GM23338 (cell line): Measurements from ENCODE around the gene CIPC. TPM values are rescaled to one million over a fixed set of nuclear protein-coding genes. Genes with fewer than 3 reads are reported as not detected.

Experiments used
- ATAC-seq: fragments of 200-7000 bp; cut with Tn5 transposase; 3 replicates; pipeline ENCODE4 v1.9.1; 2020
- DNase-seq: peaks from one replicate; pipeline ENCODE4 v3.0.0-alpha.2; 2015; ENCODE audit warnings: low spot score
- H2AFZ ChIP-seq: fragments of 200-600 bp; sonication (generic); 2 replicates; pipeline ENCODE4 v1.8.0; 2016; ENCODE audit warnings: antibody characterized with exemption, mild to moderate bottlenecking, moderate library complexity
- H3F3A ChIP-seq: fragments of 200-600 bp; sonication (generic); replicated peaks from 2 replicates; pipeline ENCODE4 v1.8.0; 2017; ENCODE audit warnings: antibody characterized with exemption, mixed run types, low read depth
- H3K27ac ChIP-seq: fragments of 200-600 bp; sonication (generic); 2 replicates; pipeline ENCODE4 v1.6.1; 2016; ENCODE audit warnings: low read depth
- H3K27me3 ChIP-seq: fragments of 200-600 bp; sonication (generic); 2 replicates; pipeline ENCODE4 v1.8.0; 2016; ENCODE audit warnings: mild to moderate bottlenecking, mixed run types, moderate library complexity; ENCODE audit not compliant: insufficient read depth
- H3K36me3 ChIP-seq: fragments of 200-600 bp; sonication (generic); 2 replicates; pipeline ENCODE4 v1.8.0; 2016; ENCODE audit warnings: mild to moderate bottlenecking; ENCODE audit not compliant: insufficient read depth
- H3K4me1 ChIP-seq: fragments of 200-600 bp; sonication (generic); 2 replicates; pipeline ENCODE4 v1.8.0; 2016; ENCODE audit warnings: mild to moderate bottlenecking, moderate library complexity; ENCODE audit not compliant: insufficient read depth
- H3K4me2 ChIP-seq: fragments of 200-600 bp; sonication (generic); 2 replicates; pipeline ENCODE4 v1.7.1; 2017; ENCODE audit warnings: mixed run types
- H3K4me3 ChIP-seq: fragments of 200-600 bp; sonication (generic); 2 replicates; pipeline ENCODE4 v1.6.1; 2016; ENCODE audit warnings: mixed run types
- H3K79me2 ChIP-seq: fragments of 200-600 bp; sonication (generic); replicated peaks from 2 replicates; pipeline ENCODE4 v1.8.0; 2017; ENCODE audit warnings: mild to moderate bottlenecking; ENCODE audit not compliant: insufficient read depth
- H3K9me2 ChIP-seq: fragments of 200-600 bp; sonication (generic); 2 replicates; pipeline ENCODE4 v1.8.0; 2017; ENCODE audit not compliant: insufficient read depth
- H4K20me1 ChIP-seq: fragments of 200-600 bp; sonication (generic); replicated peaks from 2 replicates; pipeline ENCODE4 v1.8.0; 2017; ENCODE audit warnings: mild to moderate bottlenecking; ENCODE audit not compliant: insufficient read depth
- H3K27ac Mint-ChIP-seq: 2 replicates; pipeline ENCODE4 v1.8.0; 2020; ENCODE audit warnings: inconsistent platforms, mild to moderate bottlenecking, moderate library complexity, mixed read lengths
- H3K27me3 Mint-ChIP-seq: 3 replicates; pipeline ENCODE4 v1.8.0; 2022; ENCODE audit warnings: low read depth, mild to moderate bottlenecking, moderate library complexity, mixed read lengths, inconsistent platforms; ENCODE audit not compliant: insufficient read depth, poor library complexity
- H3K36me3 Mint-ChIP-seq: 3 replicates; pipeline ENCODE4 v1.8.0; 2021; ENCODE audit warnings: low read depth, mild to moderate bottlenecking, inconsistent platforms, moderate library complexity, mixed read lengths
- H3K4me1 Mint-ChIP-seq: 3 replicates; pipeline ENCODE4 v1.8.0; 2020; ENCODE audit warnings: mild to moderate bottlenecking, inconsistent platforms, mixed read lengths
- H3K4me3 Mint-ChIP-seq: 3 replicates; pipeline ENCODE4 v1.8.0; 2021; ENCODE audit warnings: moderate library complexity, mild to moderate bottlenecking, inconsistent platforms, mixed read lengths
- H3K9me3 Mint-ChIP-seq: 3 replicates; pipeline ENCODE4 v1.8.0; 2020; ENCODE audit warnings: moderate library complexity, mild to moderate bottlenecking, inconsistent platforms, mixed read lengths
- CREB1 ChIP-seq: fragments of 250-450 bp; sonication (Bioruptor Pico); IDR thresholded peaks from 2 replicates; pipeline ENCODE4 v1.5.0; 2020; ENCODE audit warnings: low read depth, mild to moderate bottlenecking, moderate library complexity
- EZH2 ChIP-seq: fragments of 200-600 bp; sonication (generic); IDR thresholded peaks from one replicate; pipeline ENCODE4 v1.8.0; 2017; ENCODE audit warnings: antibody characterized with exemption, mild to moderate bottlenecking, low read depth; ENCODE audit not compliant: unreplicated experiment
- NANOG ChIP-seq: IDR thresholded peaks from 2 replicates; pipeline ENCODE4 v1.6.1; 2016; ENCODE audit warnings: antibody characterized with exemption, borderline replicate concordance
- POLR2AphosphoS5 ChIP-seq: IDR thresholded peaks from 2 replicates; pipeline ENCODE4 v1.6.1; 2016; ENCODE audit warnings: antibody characterized with exemption, low read depth
- STAT1 ChIP-seq: IDR thresholded peaks from one replicate; pipeline ENCODE4 v1.6.1; 2016; ENCODE audit warnings: antibody characterized with exemption; ENCODE audit not compliant: unreplicated experiment
- ZNF114 ChIP-seq: fragments of 250-450 bp; sonication (Bioruptor Pico); IDR thresholded peaks from 2 replicates; pipeline ENCODE4 v1.5.0; 2020; ENCODE audit warnings: mild to moderate bottlenecking, moderate library complexity
- polyA plus RNA-seq: library from polyadenylated mRNA; unstranded; fragments of >200 nt; fragmentation: Nextera tagmentation; extraction: Ambion mirVana; gene quantifications from 2 replicates; pipeline ENCODE4 v1.2.1, GENCODE V29; 2016
- total RNA-seq: library from RNA; depleted of rRNA; stranded (reverse); fragments of >200 nt; shearing (Covaris generic); gene quantifications from 2 replicates; pipeline ENCODE4 v1.2.3, GENCODE V29; 2014
- TF ChIP-seq, protein P1 (sequence below): fragments of 250-450 bp; sonication (Bioruptor Pico); IDR thresholded peaks from 2 replicates; pipeline ENCODE4 v1.5.0; 2020; ENCODE audit warnings: mild to moderate bottlenecking, moderate library complexity
- TF ChIP-seq, protein P2 (sequence below), 2 experiments: fragments of 200-600 bp in 1 of 2; sonication (generic) in 1 of 2; conservative IDR thresholded peaks; 2 replicates each; pipeline versions ENCODE4 v1.5.1 to v1.6.1; 2016 to 2017; ENCODE audit warnings: antibody characterized with exemption in 2 of 2, low read depth in 2 of 2, mild to moderate bottlenecking in 2 of 2, moderate library complexity in 1 of 2

Gene CIPC
- total and polyA plus RNA-seq, 2 experiments from 2014 or later: 8.1 to 36.9 TPM

DNA sequence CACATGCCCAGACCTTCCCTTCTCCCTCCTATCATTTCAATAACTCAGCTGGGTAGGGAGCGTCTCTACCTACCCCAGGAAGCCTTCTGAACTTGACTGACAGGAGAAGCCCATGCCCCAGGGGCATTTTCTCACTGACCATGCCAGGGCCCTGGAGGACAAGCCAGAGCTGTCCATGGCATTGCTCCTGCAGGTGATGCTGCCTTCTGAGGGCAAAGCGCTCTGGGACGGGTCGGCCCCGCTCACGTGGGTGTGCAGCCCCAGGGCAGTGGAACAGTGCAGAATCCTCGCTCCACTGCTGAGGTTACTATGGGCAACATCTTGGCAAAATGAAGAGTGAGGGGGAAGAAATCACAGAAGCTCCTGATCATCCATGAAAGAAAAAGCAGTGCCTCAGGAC is 28.5 kb upstream of the CIPC start:
- ATAC-seq: no peak
- H3K27ac Mint-ChIP-seq: no peak overlapping the region
- H3K36me3 Mint-ChIP-seq: no peaks in the 10 kb centered on the region
- H3K9me3 Mint-ChIP-seq: no peaks in the 10 kb centered on the region
- peaks cover 22% of the 10 kb centered on the region for H3K4me1 Mint-ChIP-seq
- Histone ChIP-seq H3K27ac (no peak overlapping the region), H3K4me1 (peaks cover 5% of the 10 kb centered on the region; the same call in 1 of the 2 replicates), H3K4me2 (no peak overlapping the region), H3K27me3 (no peaks in the 10 kb centered on the region), H3K79me2 (no peaks in the 10 kb centered on the region), H3K9me2 (no peaks in the 10 kb centered on the region), H4K20me1 (no peaks in the 10 kb centered on the region), H3F3A (peaks cover 3% of the 10 kb centered on the region; the same call in 1 of the 2 replicates), H3K36me3 (no peaks in the 10 kb centered on the region), H2AFZ (no peak overlapping the region), H3K4me3 (no peak overlapping the region)
- DNase-seq: no peak
- TF ChIP-seq, protein P1, sequence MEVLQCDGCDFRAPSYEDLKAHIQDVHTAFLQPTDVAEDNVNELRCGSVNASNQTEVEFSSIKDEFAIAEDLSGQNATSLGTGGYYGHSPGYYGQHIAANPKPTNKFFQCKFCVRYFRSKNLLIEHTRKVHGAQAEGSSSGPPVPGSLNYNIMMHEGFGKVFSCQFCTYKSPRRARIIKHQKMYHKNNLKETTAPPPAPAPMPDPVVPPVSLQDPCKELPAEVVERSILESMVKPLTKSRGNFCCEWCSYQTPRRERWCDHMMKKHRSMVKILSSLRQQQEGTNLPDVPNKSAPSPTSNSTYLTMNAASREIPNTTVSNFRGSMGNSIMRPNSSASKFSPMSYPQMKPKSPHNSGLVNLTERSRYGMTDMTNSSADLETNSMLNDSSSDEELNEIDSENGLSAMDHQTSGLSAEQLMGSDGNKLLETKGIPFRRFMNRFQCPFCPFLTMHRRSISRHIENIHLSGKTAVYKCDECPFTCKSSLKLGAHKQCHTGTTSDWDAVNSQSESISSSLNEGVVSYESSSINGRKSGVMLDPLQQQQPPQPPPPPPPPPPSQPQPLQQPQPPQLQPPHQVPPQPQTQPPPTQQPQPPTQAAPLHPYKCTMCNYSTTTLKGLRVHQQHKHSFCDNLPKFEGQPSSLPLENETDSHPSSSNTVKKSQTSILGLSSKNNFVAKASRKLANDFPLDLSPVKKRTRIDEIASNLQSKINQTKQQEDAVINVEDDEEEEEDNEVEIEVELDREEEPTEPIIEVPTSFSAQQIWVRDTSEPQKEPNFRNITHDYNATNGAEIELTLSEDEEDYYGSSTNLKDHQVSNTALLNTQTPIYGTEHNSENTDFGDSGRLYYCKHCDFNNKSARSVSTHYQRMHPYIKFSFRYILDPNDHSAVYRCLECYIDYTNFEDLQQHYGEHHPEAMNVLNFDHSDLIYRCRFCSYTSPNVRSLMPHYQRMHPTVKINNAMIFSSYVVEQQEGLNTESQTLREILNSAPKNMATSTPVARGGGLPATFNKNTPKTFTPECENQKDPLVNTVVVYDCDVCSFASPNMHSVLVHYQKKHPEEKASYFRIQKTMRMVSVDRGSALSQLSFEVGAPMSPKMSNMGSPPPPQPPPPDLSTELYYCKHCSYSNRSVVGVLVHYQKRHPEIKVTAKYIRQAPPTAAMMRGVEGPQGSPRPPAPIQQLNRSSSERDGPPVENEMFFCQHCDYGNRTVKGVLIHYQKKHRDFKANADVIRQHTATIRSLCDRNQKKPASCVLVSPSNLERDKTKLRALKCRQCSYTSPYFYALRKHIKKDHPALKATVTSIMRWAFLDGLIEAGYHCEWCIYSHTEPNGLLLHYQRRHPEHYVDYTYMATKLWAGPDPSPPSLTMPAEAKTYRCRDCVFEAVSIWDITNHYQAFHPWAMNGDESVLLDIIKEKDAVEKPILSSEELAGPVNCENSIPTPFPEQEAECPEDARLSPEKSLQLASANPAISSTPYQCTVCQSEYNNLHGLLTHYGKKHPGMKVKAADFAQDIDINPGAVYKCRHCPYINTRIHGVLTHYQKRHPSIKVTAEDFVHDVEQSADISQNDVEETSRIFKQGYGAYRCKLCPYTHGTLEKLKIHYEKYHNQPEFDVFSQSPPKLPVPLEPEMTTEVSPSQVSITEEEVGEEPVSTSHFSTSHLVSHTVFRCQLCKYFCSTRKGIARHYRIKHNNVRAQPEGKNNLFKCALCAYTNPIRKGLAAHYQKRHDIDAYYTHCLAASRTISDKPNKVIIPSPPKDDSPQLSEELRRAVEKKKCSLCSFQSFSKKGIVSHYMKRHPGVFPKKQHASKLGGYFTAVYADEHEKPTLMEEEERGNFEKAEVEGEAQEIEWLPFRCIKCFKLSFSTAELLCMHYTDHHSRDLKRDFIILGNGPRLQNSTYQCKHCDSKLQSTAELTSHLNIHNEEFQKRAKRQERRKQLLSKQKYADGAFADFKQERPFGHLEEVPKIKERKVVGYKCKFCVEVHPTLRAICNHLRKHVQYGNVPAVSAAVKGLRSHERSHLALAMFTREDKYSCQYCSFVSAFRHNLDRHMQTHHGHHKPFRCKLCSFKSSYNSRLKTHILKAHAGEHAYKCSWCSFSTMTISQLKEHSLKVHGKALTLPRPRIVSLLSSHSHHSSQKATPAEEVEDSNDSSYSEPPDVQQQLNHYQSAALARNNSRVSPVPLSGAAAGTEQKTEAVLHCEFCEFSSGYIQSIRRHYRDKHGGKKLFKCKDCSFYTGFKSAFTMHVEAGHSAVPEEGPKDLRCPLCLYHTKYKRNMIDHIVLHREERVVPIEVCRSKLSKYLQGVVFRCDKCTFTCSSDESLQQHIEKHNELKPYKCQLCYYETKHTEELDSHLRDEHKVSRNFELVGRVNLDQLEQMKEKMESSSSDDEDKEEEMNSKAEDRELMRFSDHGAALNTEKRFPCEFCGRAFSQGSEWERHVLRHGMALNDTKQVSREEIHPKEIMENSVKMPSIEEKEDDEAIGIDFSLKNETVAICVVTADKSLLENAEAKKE (CRISPR knock-in tag): no peak
- TF ChIP-seq NANOG: no peak
- TF ChIP-seq, protein P2, sequence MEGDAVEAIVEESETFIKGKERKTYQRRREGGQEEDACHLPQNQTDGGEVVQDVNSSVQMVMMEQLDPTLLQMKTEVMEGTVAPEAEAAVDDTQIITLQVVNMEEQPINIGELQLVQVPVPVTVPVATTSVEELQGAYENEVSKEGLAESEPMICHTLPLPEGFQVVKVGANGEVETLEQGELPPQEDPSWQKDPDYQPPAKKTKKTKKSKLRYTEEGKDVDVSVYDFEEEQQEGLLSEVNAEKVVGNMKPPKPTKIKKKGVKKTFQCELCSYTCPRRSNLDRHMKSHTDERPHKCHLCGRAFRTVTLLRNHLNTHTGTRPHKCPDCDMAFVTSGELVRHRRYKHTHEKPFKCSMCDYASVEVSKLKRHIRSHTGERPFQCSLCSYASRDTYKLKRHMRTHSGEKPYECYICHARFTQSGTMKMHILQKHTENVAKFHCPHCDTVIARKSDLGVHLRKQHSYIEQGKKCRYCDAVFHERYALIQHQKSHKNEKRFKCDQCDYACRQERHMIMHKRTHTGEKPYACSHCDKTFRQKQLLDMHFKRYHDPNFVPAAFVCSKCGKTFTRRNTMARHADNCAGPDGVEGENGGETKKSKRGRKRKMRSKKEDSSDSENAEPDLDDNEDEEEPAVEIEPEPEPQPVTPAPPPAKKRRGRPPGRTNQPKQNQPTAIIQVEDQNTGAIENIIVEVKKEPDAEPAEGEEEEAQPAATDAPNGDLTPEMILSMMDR (conservative IDR thresholded peaks at IDR 0.05; ENCODE audit: low read depth in 2 of 2): no peak
- TF ChIP-seq EZH2: no peak
- TF ChIP-seq STAT1: no peak
- TF ChIP-seq POLR2AphosphoS5: no peak
- no peak for TF ChIP-seq CREB1 (CRISPR knock-in tag)
- no peak for TF ChIP-seq ZNF114
- H3K4me3 Mint-ChIP-seq: no peak overlapping the region
- H3K27me3 Mint-ChIP-seq: peaks cover 11% of the 10 kb centered on the region
